ENCODE data around the gene PHLDA2.

DNA sequence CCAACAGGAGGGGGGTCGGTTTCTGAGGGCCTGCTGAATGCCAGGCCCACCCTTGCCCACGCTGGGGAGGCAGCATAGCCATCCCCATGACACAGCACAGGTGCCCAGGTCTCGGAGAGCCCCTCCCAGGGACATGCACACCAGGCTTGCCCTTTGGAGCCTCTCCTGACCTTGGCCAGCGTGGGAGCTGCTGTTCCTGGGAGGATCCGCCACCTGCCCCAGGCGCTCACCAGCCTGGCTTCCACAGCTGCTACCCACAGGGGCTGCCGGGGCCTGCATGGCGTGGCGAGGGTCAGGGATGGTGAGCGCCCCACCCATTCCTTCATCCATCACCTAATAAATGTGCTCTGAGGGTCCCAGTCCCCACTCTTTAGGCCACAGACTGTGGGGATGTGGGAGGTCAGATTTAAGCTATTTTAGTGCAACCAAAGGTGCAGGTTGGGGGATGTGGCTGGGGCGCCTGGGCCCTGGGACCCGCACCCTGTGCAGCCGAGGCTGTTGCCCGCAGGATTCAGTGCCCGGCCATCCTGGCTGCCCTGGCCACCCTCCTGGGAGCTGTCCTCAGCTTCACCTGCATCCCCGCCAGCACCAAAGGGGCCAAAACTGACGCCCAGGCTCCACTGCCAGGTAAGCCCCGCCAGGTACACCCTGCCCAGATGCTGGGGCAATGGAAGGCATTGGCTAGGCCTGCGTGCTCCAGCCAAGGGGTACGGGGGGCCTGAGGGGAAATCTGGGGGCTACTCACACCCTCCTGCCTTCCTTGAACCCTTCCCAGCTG lies 12.9 kb downstream of the PHLDA2 start:
- TF ChIP-seq KLF16 (tag by site-specific recombination; IDR thresholded peaks at IDR 0.05) (no peak), ZNF549 (tag by site-specific recombination; IDR thresholded peaks at IDR 0.05) (no peak), ZEB2 (tag by site-specific recombination; IDR thresholded peaks at IDR 0.05) (no peak), ZNF292 (tag by site-specific recombination; IDR thresholded peaks at IDR 0.05; ENCODE audit: borderline replicate concordance, low read depth) (no peak), ZNF335 (tag by site-specific recombination; conservative IDR thresholded peaks at IDR 0.05) (no peak), ZNF830 (tag by site-specific recombination; IDR thresholded peaks at IDR 0.05; ENCODE audit: low read depth) (no peak), ZFHX2 (tag by site-specific recombination; conservative IDR thresholded peaks at IDR 0.05) (no peak), ZNF221 (tag by site-specific recombination; IDR thresholded peaks at IDR 0.05; ENCODE audit: borderline replicate concordance) (no peak)
- TF ChIP-seq, protein P1, sequence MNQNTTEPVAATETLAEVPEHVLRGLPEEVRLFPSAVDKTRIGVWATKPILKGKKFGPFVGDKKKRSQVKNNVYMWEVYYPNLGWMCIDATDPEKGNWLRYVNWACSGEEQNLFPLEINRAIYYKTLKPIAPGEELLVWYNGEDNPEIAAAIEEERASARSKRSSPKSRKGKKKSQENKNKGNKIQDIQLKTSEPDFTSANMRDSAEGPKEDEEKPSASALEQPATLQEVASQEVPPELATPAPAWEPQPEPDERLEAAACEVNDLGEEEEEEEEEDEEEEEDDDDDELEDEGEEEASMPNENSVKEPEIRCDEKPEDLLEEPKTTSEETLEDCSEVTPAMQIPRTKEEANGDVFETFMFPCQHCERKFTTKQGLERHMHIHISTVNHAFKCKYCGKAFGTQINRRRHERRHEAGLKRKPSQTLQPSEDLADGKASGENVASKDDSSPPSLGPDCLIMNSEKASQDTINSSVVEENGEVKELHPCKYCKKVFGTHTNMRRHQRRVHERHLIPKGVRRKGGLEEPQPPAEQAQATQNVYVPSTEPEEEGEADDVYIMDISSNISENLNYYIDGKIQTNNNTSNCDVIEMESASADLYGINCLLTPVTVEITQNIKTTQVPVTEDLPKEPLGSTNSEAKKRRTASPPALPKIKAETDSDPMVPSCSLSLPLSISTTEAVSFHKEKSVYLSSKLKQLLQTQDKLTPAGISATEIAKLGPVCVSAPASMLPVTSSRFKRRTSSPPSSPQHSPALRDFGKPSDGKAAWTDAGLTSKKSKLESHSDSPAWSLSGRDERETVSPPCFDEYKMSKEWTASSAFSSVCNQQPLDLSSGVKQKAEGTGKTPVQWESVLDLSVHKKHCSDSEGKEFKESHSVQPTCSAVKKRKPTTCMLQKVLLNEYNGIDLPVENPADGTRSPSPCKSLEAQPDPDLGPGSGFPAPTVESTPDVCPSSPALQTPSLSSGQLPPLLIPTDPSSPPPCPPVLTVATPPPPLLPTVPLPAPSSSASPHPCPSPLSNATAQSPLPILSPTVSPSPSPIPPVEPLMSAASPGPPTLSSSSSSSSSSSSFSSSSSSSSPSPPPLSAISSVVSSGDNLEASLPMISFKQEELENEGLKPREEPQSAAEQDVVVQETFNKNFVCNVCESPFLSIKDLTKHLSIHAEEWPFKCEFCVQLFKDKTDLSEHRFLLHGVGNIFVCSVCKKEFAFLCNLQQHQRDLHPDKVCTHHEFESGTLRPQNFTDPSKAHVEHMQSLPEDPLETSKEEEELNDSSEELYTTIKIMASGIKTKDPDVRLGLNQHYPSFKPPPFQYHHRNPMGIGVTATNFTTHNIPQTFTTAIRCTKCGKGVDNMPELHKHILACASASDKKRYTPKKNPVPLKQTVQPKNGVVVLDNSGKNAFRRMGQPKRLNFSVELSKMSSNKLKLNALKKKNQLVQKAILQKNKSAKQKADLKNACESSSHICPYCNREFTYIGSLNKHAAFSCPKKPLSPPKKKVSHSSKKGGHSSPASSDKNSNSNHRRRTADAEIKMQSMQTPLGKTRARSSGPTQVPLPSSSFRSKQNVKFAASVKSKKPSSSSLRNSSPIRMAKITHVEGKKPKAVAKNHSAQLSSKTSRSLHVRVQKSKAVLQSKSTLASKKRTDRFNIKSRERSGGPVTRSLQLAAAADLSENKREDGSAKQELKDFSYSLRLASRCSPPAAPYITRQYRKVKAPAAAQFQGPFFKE (tag by site-specific recombination; IDR thresholded peaks at IDR 0.05; ENCODE audit: borderline replicate concordance) = no peak
- TF ChIP-seq, protein P2, sequence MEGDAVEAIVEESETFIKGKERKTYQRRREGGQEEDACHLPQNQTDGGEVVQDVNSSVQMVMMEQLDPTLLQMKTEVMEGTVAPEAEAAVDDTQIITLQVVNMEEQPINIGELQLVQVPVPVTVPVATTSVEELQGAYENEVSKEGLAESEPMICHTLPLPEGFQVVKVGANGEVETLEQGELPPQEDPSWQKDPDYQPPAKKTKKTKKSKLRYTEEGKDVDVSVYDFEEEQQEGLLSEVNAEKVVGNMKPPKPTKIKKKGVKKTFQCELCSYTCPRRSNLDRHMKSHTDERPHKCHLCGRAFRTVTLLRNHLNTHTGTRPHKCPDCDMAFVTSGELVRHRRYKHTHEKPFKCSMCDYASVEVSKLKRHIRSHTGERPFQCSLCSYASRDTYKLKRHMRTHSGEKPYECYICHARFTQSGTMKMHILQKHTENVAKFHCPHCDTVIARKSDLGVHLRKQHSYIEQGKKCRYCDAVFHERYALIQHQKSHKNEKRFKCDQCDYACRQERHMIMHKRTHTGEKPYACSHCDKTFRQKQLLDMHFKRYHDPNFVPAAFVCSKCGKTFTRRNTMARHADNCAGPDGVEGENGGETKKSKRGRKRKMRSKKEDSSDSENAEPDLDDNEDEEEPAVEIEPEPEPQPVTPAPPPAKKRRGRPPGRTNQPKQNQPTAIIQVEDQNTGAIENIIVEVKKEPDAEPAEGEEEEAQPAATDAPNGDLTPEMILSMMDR (tag by site-specific recombination; IDR thresholded peaks at IDR 0.05) = no peak
